Peyer's patch (tissue), 4 donors: ENCODE results near the gene PPP2R2C.

Experiments used
- POLR2A ChIP-seq, 2 donors: fragments of 450-650 bp; IDR thresholded peaks; one replicate each; pipeline ENCODE4 v1.5.1; 2017; ENCODE audit warnings: antibody characterized with exemption in 2 of 2, mild to moderate bottlenecking in 2 of 2, moderate library complexity in 2 of 2
- TF ChIP-seq, protein P1 (sequence below), 6 experiments: fragments of 450-650 bp in 4 of 6; fragments of 200-600 bp in 2 of 6; sonication (generic) in 1 of 6; IDR thresholded peaks; one replicate each; pipeline ENCODE4 v1.5.1; 2017 to 2019; ENCODE audit warnings: antibody characterized with exemption in 6 of 6, mild to moderate bottlenecking in 3 of 6, moderate library complexity in 1 of 6

DNA sequence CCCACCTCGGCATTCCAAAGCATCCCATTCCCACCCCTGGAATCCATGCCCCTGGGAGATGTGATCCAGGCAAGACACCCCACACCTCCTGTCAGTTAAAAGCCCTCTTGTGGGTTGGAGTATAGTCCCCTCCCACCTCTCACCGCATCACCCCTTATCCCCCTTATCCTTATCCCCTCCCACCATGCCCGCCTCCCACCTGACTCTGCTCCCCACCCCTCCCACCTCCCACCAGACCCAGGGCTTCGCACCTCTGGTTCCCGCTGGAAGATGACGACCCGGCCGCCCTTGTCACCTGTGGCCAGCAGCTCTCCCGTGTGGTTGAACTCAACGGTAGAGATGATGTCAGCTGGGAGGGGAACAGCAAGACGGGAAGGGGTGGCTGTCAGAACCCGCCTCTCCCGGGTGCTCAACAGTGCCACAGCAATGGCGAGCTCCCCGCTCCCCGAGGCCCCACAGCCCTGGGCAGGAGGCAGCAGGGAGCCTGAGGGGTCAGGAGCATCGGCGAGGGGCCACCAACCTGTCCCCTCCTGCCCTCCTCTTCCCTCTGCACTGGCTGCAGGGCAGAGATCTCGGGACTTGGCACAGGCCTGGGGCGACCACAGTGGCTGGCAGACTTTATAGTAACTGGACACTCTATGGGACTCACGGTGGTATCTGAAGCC is 91.5 kb downstream of the PPP2R2C start:
- TF ChIP-seq, protein P1, sequence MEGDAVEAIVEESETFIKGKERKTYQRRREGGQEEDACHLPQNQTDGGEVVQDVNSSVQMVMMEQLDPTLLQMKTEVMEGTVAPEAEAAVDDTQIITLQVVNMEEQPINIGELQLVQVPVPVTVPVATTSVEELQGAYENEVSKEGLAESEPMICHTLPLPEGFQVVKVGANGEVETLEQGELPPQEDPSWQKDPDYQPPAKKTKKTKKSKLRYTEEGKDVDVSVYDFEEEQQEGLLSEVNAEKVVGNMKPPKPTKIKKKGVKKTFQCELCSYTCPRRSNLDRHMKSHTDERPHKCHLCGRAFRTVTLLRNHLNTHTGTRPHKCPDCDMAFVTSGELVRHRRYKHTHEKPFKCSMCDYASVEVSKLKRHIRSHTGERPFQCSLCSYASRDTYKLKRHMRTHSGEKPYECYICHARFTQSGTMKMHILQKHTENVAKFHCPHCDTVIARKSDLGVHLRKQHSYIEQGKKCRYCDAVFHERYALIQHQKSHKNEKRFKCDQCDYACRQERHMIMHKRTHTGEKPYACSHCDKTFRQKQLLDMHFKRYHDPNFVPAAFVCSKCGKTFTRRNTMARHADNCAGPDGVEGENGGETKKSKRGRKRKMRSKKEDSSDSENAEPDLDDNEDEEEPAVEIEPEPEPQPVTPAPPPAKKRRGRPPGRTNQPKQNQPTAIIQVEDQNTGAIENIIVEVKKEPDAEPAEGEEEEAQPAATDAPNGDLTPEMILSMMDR (IDR thresholded peaks at IDR 0.05): no peak
- TF ChIP-seq POLR2A (IDR thresholded peaks at IDR 0.05): no peak
